ENCODE measurements around the gene MACC1.

The MACC1 gene

GRCh38 chr7:20095862-20096261 lies 121.3 kb downstream of the MACC1 start:
- Histone ChIP-seq H3K27ac (no peak overlapping the region), H3K9me3 (peaks cover 0 to 6% (median 5%) of the 10 kb centered on the region in 3 donors), H3K27me3 (no peaks in the 10 kb centered on the region), H3K4me3 (no peak overlapping the region), H3K4me1 (no peaks in the 10 kb centered on the region), H3K36me3 (no peaks in the 10 kb centered on the region)
- DNase-seq = no peak
- no peak for TF ChIP-seq CTCF (IDR thresholded peaks at IDR 0.05)
- intact Hi-C loops (cut with DNase I; ENCODE audit: low total_unique reads) = no loop called here

- Histone ChIP-seq H3K4me3 (no peak overlapping the region), H3K36me3 (no peaks in the 10 kb centered on the region), H3K4me1 (no peaks in the 10 kb centered on the region), H3K27ac (no peak overlapping the region), H3K27me3 (no peaks in the 10 kb centered on the region), H3K9me3 (peaks cover 0 to 6% (median 5%) of the 10 kb centered on the region in 3 donors)
- no peak for DNase-seq
- no peak for TF ChIP-seq CTCF (IDR thresholded peaks at IDR 0.05)
- intact Hi-C loops (cut with DNase I; ENCODE audit: low total_unique reads) = no loop called here
Observed at GRCh38 chr7:20095436-20095835, 121.7 kb downstream of the MACC1 start.

- Histone ChIP-seq H3K27me3 (no peaks in the 10 kb centered on the region), H3K36me3 (no peaks in the 10 kb centered on the region), H3K4me3 (no peak overlapping the region), H3K27ac (no peak overlapping the region), H3K9me3 (no peaks in the 10 kb centered on the region), H3K4me1 (no peaks in the 10 kb centered on the region)
- no peak for DNase-seq
- intact Hi-C loops (cut with DNase I; ENCODE audit: low total_unique reads) = no loop called here
- TF ChIP-seq CTCF (IDR thresholded peaks at IDR 0.05) = no peak
Observed at GRCh38 chr7:20089431-20089830, 127.8 kb downstream of the MACC1 start.

- Histone ChIP-seq H3K9me3 (no peaks in the 10 kb centered on the region), H3K36me3 (no peaks in the 10 kb centered on the region), H3K4me3 (no peak overlapping the region), H3K27ac (peak overlapping the region in 1 of 2 donors; percentile 6), H3K27me3 (no peaks in the 10 kb centered on the region), H3K4me1 (no peaks in the 10 kb centered on the region)
- TF ChIP-seq CTCF (IDR thresholded peaks at IDR 0.05) = no peak
- DNase-seq = no peak
- intact Hi-C loops (cut with DNase I; ENCODE audit: low total_unique reads) = no loop called here
Observed at GRCh38 chr7:20085086-20085485, 132.1 kb downstream of the MACC1 start.
